ENCODE measurements around the gene MAPK12.

GRCh38 chr22:50304528-50305392, 43.3 kb upstream of the MAPK12 start:
- TF ChIP-seq POLR2A (IDR thresholded peaks at IDR 0.05), result no peak
- no peak for TF ChIP-seq CTCF (IDR thresholded peaks at IDR 0.05)
